ENCODE data around the gene PEX12.
"Not testable (repeated sequence)": the region's sequence is repeated elsewhere in the genome, so short reads cannot be mapped to it uniquely, and the experiment has no call there.

Gene PEX12

GRCh38 chr17:35537601-35538141, 40.7 kb downstream of the PEX12 start, which contains the start of gene SLFN12L:
TSS of gene SLFN12L (minus strand) at chr17:35537678. CDS start at chr17:35522364, 15,314 bp downstream.
- no peak for DNase-seq (ENCODE audit: low spot score)

GRCh38 chr17:35536664-35537171, 41.7 kb downstream of the PEX12 start:
- no peak for DNase-seq (ENCODE audit: low spot score)

GRCh38 chr17:35535406-35535805, 43.0 kb downstream of the PEX12 start:
- DNase-seq (ENCODE audit: low spot score), result not testable (repeated sequence)

- DNase-seq (ENCODE audit: low spot score), result no peak
Measured at GRCh38 chr17:35534576-35535093, 43.7 kb downstream of the PEX12 start.

- no peak for DNase-seq (ENCODE audit: low spot score)
Measured at GRCh38 chr17:35531160-35531559, 47.2 kb downstream of the PEX12 start.

GRCh38 chr17:35529866-35530265, 48.5 kb downstream of the PEX12 start:
- no peak for DNase-seq (ENCODE audit: low spot score)

GRCh38 chr17:35529326-35529725, 49.0 kb downstream of the PEX12 start:
- not testable (repeated sequence) for DNase-seq (ENCODE audit: low spot score)

Small RNA genes lying within 50 kb of the gene (small RNA-seq; reads per million reads assigned to genes)
- gene AC004134.1 (0 reads per million in 2 experiments), gene AC015911.1 (0 reads per million in 2 experiments), gene SNORD7 (25.3 to 68.9 reads per million in 2 experiments)

Measured in SK-N-DZ (cell line).